CD4-positive, alpha-beta T cell treated with Interleukin-15 for 1 hour (primary cell): ENCODE results near the gene BTF3.

Experiments used
- DNase-seq: peaks from one replicate; pipeline ENCODE4 v3.0.0-alpha.2; 2020

Gene BTF3

DNA sequence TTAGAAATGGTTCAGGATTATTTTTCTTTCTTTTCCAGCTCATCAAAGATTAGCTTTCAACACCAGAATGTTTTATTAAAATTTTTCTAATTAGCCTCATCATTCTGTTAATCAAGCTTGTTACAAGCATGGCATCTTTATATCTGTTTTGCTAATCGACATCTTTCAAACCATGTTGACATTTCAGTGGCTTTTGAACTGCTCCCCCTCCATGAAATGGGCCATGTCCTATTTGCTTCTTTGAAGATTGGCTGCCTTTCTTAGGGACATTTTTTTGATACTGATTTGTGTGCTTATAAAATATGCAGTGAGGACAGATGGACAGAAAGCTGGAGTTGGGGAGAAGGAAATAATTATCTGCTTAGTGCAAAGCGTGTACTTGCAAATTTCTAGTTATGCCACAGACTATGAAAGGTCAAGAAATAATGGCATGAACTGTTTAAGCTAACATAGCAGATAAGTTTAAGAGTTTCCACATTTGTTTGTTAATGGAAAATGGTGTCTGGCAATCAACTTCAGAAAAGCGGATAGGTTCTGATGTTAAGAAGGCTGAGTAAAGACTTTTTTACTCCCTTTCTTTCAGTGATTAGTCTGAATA lies 27.5 kb downstream of the BTF3 start:
- no peak for DNase-seq

DNA sequence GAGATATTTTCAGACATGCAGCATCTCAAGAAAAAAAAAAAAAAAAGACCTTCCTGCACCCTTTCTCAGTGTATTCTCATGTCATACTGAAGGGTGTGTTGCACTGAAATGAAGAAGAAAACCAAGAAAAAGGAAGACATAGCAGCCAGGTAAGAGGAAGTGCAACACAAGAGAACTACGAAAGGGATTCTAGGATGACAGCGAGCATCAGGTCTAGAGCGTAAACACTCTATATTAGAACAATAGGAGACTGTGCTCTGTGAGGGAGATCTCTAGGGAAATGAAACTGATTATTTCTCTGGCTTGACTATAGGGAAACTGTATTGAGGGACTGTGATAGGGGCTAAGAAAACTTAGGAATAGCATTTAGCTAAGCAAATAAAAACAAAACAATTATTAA lies 30.0 kb downstream of the BTF3 start:
- DNase-seq: no peak

- no peak for DNase-seq
Measured at GRCh38 chr5:73529081-73529480, 30.8 kb downstream of the BTF3 start.

DNA sequence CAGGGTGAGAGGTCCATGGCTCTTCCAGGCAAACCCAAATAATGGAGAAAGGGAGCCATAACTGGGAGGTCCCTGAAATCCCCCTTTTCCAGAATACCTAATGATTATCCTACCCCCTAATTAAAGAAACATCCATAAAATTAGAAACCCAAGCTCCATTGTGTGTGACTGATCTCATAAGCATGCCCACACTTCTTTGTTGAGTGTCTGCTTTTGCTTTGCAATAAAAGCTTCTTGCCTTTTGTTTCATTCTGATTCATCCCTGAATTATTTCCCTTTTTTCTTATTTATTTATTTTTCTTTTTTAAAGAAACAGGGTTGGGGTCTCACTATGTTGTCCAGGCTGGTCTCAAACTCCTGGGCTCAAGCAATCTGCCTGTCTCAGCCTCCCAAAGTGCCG lies 33.1 kb downstream of the BTF3 start:
- no peak for DNase-seq

DNA sequence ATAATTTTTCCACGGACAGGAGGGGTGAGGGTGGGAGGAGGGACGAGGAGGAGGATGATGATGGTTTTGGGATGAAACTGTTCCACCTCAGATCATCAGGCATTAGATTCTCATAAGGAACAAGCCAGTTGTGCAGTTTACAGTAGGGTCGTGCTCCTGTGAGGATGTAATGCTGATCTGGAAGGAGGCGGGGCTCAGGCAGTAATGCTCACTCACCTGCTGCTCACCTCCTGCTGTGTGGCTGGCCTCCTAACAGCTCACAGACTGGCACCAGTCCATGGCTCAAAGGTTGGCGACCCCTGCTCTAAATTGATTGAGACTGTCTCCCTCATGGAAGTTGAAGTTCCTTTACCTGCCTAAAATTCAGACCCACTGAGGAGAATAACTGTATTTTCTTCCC lies 34.0 kb downstream of the BTF3 start:
- no peak for DNase-seq

GRCh38 chr5:73534011-73534644 lies 35.9 kb downstream of the BTF3 start:
- no peak for DNase-seq

DNA sequence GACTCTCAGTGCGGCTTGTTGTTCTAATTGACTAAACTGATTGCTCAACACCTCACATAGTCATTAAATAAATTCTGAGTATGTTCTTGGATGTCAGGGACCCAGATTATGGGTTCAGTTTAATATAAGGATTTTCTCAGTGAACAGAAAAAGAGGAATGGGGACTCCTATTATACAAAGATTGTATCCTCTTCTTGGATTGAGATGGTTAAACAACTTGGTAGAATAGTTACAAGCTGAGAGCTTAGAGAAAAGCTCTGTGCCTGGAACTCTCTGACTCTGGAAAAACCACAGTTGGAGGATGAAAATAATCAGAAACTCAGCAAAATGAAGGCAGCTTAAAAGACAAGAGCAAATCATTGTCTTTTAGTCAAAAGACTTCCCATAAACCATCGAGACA lies 36.7 kb downstream of the BTF3 start:
- DNase-seq: no peak

GRCh38 chr5:73539730-73540129 lies 41.5 kb downstream of the BTF3 start:
- DNase-seq: no peak

- DNase-seq: no peak
Measured at GRCh38 chr5:73540192-73540591, 42.0 kb downstream of the BTF3 start.

DNA sequence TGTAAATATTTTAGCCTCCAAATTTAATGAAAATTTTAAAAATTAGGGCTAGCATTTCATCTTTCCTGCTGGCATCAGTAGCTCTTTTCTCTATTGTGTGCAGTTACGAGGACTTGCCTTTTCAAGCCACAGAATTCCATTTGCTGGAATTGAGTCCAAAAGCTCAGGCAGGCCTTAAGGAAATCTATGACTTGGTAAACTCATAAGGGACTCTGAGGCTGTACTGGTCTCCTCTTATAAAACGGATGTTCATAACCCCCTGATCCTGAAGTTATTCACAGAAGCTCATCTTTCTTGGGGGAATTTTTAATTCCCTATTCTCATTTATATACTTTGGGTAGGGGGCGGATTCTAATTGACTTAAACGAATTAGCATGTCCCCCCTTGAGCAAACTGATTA lies 43.8 kb downstream of the BTF3 start:
- DNase-seq: no peak

DNA sequence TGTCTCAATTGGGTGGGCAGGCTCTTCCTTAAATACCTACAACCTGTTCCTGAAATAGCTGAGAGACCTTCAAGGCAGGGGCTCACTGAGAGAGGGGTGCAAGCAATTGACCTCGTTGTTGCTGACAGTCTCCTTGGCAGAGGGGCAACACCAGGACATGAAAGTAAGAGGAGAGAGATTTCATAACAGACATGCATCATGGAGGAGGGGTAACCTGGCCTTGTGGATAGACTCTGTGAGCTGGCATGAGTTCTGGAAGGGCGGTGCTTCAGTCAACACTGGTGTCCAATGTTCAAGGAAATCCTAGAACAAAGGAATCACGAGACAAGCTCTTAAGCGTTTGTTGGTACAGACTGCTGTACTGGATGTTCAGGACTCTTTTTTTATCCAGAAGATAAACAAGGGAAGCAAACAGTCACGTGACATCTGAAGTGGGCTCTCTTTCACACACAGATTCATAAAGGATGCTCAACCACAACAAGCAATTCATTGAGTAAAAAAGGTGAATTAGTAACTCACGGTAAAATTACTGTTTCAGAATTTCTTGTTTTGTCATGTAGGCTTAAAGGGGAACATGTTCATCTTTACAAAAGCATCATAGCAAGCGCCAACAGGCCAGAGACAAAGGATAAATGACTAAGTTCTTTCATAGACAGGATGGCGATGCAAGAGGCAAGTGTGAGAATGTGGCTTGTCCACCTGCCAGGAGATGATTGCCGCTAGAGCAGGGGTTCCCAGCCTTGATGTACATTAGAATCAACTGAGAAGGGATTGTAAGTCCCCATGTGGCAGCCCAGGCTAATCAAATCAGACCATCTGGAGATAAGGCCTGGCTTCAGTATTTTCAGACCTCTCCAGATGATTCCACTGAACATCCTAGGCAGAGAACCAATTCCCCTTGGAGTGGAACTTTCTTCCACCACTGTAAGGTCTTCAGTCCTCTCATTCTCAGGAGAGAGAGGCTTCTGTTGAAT lies 46.5 kb downstream of the BTF3 start:
- DNase-seq: no peak

- no peak for DNase-seq
Measured at GRCh38 chr5:73545403-73545779, 47.1 kb downstream of the BTF3 start.

GRCh38 chr5:73550016-73550415 lies 51.8 kb downstream of the BTF3 start:
- no peak for DNase-seq

DNA sequence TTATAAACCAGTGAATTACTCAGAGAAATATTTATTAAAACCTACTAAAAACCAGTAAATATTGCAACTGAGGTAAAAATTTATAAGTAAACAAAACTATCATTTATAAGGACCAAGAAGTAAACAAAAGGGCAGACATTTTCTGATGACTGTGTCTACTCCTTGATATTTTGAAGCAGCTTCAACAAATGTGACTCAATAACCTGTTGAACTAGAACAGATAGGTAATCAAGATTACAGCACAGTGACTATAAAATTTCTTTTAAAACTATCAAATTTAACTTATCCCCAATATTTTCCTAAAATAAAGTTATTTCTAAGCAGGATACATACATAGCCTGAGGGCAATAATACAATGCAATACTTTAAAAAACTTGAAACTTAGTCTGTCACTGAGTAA lies 54.4 kb downstream of the BTF3 start:
- DNase-seq: no peak
